GM21360 (cell line): ENCODE measurements around the gene SFTA2.
"Not testable (repeated sequence)": the region's sequence is repeated elsewhere in the genome, so short reads cannot be mapped to it uniquely, and the experiment has no call there.

Source experiments
- ATAC-seq: cut with Tn5 transposase; IDR thresholded peaks from one replicate; pipeline ENCODE4 v1.9.1; 2021; ENCODE audit warnings: mild to moderate bottlenecking, moderate library complexity; ENCODE audit not compliant: unreplicated experiment

The SFTA2 gene

DNA sequence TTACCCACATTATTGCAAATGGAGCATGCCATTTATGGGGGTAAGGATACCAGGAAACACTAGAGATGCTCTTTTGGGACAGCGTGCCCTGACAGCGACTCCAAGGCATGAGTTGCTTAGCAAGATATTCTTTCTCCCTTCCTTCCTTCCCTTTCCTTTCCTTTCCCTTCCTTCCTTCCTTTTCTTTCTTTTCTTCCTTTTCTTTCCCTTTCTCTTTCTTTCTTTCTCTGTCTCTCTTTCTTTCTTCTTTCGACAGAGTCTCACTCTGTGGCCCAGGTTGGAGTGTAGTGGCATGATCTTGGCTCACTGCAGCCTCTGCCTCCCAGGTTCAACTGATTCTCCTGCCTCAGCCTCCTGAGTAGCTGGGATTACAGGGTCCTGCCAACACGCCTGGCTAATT is 12.1 kb upstream of the SFTA2 start:
- no peak for ATAC-seq

DNA sequence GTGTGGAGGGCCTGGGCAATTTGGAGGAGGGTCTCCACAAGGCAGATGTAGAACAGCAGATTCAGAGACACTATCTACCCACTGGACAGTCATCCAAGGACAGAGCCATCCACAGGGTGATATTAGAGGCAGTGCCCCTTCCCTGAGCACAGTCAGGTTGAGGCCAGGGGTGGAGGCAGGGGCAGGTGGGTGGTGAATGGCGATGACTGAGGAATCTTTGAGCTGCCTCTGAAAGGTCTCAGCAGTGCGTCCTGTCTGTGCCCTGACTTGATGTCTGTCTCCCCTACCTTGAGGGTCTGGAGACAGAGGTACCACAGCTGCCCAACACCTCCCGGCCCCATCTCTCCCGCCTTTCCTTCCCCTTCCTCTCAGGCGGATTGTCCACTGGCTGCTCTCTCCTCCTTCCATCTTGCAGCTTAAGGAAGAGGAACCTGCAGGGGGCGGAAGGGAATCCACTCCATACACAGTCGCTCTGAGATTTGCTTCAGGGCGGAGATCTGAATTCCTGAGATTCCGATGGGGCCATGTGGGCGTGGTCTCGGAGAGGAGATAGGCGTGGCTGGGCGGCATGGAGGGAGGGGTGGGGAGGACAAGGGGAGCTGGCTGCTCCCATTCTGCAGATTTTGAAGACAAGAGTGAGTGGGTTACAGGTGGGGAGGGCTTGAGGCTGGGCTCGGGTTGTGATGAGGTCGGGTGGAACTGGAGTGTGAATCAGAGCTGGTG is 10.5 kb upstream of the SFTA2 start:
- no peak for ATAC-seq

GRCh38 chr6:30940361-30940986 is 8.5 kb upstream of the SFTA2 start, which contains the start of gene MUCL3:
Gene MUCL3, plus strand, starts transcription at chr6:30940973. Its CDS starts 27 bp downstream, at chr6:30941000.
- ATAC-seq, result no peak

DNA sequence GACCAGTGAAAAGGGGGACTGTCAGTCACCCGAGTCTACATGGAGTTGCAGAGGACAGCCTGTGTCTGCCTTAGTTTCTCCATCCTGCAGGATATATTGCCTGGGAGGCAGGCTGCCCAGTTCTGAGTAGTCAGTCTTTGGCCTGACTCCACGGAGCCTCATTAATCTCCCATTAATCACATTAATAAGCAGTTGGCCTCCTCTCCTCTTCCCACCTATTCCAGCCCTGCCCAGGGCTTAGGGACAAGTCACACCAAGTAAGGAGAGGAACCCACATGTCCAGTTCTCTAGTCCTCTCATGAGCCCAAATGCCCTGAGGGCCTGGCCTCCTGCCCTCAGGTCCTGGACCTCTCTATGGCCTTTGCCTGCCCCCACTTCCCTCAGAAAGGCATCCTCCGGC is 7.5 kb upstream of the SFTA2 start:
- no peak for ATAC-seq

- ATAC-seq, result no peak
Observed at GRCh38 chr6:30938730-30939129, 6.8 kb upstream of the SFTA2 start.

DNA sequence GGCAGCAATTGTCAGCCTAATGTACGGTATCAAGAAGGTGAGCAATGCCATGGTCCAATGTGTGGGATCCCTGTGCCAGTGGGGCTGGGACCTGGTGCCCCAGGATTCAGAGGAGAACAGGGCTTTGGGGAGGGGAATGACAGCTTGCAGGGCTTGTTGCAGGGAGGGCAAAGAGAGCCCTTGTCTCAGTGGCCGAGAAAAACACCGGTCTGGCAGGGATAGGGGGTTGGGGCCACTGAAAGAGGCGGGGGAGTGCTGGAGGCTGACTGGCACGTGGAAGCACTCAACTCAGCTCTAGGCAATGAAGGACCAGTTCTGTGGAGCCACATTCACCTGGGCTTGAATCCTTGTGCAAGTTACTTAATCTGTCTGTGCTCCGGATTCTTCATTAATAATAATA is 5.3 kb upstream of the SFTA2 start:
- ATAC-seq, result no peak

DNA sequence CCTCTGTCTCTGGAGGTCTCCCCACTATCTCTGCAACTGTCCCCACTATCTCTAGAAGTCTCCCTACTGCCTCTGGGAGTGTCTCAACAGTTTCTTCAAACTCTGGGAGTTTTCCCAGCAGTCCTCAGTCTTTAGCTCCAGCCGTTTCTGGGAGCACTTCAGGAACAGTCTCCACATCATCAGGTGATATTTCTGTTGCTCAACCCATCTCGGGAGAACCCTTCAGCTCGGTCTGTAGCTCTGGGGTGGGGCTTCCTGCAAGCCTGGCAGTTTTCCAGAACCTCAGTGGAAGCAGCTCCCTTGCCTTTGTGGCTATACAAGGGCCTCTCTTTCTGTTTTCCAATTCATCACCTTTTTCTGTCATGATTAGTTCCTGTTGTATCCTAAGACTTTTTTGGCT is 3.0 kb upstream of the SFTA2 start:
- no peak for ATAC-seq

DNA sequence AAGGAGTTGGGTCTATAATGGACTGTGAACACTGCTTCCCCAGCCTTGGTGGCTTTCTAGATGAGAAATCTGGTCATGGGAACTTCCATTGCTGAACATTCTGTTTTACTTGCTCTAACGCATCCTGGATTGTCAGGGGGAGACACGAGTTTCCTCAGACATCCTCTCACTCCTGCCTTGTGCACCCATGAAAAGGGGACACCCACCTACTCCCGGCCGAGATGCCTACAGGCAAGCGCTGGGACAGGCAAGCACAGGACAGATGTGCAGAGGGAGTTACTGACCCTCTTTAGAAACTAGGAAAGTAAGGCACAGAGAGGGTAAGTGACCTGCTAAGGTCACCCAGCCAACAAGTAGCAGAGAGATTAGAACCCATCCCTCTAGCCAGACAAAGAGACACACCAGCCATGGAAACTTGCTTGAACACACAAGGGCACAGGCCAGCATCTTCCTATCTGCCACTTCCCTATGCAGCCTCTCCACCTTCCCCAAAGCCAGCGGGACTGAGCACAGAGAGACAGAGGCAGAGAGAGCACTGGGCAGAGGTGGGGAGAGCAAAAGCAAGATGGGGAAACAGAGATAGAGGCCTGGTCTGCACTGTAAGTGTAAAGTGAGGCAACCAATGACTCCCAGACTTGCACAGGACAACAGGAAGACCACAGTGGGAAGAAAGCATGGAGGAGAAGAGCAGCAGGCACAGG is 845 bp upstream of the SFTA2 start:
- no peak for ATAC-seq

GRCh38 chr6:30931272-30931671 is 698 bp downstream of the SFTA2 start:
- ATAC-seq, result no peak

DNA sequence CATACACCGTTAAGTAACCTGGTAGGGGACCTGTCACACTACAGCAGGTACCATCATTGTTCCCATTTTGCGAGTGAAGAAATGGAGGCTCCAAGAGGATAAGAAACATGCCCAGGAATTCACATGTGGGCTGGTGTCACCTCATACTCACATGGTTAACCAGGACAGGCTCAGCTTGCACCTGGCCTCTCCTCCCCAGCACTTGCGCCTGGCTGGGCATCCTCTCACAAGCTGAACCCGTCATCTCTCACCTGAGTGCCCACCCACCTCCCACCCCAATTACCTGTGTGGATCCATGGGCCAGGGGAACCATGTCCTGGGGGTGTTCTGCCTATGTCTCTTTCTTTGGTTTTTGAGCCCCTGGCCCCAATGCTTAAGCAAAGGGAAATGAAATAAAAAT is 1.5 kb downstream of the SFTA2 start:
- no peak for ATAC-seq

DNA sequence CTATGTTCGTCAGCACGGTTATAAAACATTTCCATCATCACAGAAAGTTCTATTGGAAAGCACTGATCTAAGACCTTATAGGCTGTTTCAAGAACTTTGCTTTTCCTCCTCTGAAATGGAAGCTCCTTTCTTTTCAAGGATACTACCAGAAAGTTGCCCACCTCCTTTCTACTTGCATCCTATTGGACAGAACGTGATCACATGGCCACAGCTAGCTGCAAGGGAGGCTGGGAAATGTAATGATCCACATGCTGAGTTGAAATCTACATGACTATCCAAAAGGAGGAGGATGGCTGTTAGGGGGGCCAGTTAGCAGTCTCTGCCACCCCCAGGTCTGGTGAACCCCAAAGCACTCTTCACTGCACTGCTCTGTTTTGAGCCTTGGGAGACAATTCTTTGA is 3.3 kb downstream of the SFTA2 start:
- ATAC-seq, result no peak

DNA sequence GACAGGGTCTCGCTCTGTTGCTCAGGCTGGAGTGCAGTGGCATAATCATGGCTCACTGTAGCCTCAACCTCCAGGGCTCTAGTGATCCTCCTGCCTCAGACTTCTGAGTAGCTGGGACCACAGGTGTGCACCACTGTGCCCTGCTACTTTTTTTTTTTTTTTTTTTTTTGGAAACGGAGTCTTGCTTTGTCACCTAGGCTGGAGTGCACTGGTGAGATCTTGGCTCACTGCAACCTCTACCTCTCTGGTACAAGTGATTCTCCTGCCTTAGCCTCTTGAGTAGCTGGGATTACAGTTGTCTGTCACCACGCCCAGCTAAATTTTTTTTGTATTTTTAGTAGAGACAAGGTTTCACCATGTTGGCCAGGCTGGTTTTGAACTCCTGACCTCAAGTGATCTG is 4.9 kb downstream of the SFTA2 start:
- ATAC-seq, result not testable (repeated sequence)

- no peak for ATAC-seq
Observed at GRCh38 chr6:30926644-30927043, 5.3 kb downstream of the SFTA2 start.

- not testable (repeated sequence) for ATAC-seq
Observed at GRCh38 chr6:30924040-30924627, 7.8 kb downstream of the SFTA2 start.

DNA sequence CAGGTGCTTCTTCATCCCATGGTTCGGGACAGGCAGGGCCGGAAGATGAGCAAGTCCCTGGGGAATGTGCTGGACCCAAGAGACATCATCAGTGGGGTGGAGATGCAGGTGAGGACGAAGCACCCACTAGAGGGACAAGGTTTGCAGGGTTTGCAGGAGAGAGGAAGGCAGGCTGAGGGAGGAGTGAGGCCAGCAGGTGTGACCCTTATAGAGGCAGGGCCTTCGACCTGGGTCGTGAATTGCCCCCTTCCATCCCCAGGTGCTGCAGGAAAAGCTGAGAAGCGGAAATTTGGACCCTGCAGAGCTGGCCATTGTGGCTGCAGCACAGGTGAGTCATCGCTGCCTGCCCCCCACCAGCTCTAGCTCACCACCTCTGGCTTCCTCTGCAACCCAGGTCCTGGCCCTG is 9.5 kb downstream of the SFTA2 start:
- no peak for ATAC-seq

- ATAC-seq, result no peak
Observed at GRCh38 chr6:30918670-30919069, 13.3 kb downstream of the SFTA2 start.

- no peak for ATAC-seq
Observed at GRCh38 chr6:30917487-30917886, 14.5 kb downstream of the SFTA2 start.

- no peak for ATAC-seq
Observed at GRCh38 chr6:30917041-30917440, 14.9 kb downstream of the SFTA2 start.

DNA sequence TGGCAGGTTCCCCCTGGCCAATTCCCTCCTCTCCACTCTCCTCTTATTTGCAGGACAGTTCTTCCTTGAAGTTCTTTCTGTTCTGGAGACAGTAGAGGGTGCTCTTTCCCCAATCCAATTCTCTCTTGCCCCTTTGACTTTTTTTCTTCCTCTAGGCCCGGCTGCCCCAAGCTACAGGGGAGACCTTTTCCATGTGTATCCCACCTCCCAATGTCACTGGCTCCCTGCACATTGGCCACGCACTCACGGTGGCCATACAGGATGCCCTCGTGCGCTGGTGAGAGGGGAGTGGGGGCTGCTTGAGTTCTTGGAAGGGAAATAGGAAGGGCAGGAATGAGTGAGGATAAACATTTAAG is 16.4 kb downstream of the SFTA2 start:
- ATAC-seq, result no peak

- no peak for ATAC-seq
Observed at GRCh38 chr6:30914854-30915590, 16.9 kb downstream of the SFTA2 start.
